GM21447 (cell line): ENCODE data around the gene AOAH.
A peak's percentile ranks its signal among the peaks of the same experiment; 100 is the strongest.

Source experiments
- ATAC-seq: cut with Tn5 transposase; IDR thresholded peaks from one replicate; pipeline ENCODE4 v1.9.1; 2021; ENCODE audit not compliant: unreplicated experiment

The AOAH gene, protein sequence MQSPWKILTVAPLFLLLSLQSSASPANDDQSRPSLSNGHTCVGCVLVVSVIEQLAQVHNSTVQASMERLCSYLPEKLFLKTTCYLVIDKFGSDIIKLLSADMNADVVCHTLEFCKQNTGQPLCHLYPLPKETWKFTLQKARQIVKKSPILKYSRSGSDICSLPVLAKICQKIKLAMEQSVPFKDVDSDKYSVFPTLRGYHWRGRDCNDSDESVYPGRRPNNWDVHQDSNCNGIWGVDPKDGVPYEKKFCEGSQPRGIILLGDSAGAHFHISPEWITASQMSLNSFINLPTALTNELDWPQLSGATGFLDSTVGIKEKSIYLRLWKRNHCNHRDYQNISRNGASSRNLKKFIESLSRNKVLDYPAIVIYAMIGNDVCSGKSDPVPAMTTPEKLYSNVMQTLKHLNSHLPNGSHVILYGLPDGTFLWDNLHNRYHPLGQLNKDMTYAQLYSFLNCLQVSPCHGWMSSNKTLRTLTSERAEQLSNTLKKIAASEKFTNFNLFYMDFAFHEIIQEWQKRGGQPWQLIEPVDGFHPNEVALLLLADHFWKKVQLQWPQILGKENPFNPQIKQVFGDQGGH

DNA sequence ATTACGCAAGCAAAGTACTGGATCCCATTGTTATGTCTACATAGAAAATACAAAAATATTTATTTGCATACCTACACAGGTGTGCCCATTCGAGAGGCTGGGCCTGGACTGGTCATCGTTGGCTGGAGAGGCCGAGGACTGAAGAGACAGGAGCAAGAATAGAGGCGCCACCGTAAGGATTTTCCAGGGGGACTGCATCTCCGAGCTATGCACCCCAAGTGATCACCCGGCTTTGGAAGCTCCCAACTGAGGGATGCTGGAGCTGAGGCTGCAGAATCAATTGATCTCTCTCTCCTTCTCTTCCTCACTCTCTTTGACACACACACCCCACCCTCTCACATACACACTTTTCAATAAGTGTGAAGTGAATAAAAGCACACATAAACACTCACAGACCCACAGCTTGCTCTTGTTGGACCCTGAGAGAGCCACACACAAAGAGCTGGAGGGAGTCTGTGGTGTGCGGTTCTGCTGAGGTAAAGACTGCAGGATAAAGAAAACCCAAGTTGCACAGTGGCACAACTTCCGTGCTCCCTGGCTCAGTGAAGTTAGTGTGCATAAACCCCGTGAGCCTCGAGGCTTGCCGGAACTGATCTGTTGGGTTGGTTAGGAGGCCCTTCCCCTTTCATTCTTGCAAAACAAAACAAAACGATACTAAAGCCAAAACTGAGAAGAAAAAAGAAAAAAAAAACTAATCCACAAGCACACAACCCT is at the start of gene AOAH:
AOAH (minus strand) TSS at position 544 of the 714 bp plus-strand sequence; CDS start at position 198, 346 bp downstream.
- peak; percentile 96 for ATAC-seq

DNA sequence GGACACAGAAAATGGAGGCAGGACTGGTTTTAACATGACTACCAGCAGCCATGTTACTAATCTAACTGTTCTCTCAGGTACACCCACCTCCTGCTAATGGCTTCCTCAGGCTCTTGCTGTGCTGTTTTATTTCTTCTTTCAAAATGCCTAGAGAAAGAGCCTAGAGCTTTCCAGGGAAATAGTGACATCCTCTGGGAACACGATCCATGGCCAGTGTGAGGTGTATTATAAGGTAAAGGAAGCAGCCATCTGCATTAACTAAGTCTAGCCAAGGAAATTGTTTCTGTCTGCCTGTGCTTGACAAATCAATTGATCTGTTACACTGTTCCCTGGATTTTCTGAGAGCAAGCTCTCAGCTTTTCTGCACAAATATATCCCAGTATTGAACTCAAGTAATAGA is 42.2 kb upstream of the AOAH start:
- ATAC-seq, result no peak

DNA sequence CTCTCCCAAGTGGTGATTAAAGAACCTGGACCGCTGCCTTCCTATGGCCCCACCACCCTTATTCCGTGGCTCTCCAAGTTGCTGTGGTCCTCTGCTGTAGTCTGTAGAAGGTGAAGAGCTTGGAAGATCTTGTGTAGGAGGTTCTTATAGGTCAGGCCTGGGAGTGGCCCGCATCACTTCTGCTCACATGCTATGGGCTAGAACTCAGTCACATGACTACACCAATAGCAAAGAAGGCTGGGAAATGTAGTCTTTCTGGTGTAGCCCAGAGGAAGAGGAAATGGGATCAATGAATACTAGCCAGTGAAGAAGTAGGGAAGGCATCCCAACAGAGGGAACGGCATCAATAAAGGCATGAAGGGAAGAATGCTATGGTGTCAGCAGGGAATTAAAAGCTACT is 41.3 kb upstream of the AOAH start:
- no peak for ATAC-seq

DNA sequence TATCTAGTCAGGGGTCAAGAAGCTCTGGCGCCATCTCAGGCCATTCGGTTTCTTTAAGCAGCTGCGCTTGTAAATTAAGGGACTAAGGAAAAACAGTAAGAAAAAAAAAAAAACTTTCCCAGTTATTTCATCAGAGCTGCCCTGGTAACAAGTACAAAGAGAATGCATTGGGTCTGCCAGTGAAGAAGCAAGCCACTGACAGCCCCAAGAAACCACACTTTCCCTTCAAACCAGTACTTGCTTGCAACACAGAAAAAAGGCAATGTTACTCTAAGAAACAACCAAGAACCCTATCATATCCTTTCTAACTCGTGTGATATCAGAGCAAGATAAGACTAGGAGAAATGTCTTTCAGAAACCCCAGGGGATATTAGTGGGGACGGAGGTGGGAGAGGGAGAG is 40.6 kb upstream of the AOAH start:
- no peak for ATAC-seq

DNA sequence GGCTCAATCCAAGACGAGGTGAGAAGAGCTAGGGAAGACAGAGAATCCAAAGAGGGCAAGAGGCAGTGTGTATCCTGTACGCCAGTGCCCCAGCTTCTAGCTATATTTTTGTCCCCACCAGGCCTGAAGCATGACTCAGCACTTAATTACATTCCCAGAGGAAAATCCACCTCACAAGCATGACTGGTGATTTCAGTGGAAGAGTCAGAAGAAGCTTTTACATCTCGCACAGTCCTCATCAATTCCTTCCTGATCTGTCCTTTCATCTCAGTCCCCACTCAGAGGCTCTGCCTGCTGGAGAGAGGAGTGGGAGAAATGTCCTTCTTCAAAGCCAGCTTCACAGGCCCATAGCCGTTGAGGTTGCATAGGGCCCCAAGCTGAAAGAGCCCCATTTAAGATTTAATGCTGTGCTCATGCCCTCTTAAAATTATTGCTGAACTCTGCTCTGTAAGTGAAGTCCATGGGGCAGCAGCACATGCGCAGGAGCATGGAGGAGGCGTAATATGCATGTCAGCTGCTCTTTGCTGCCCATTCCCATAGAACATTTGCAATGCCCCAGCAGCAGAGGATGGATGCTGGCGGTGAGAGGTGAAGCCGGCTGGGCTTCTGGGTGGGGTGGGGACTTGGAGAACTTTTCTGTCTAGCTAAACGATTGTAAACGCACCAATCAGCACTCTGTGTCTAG is 39.0 kb upstream of the AOAH start:
- no peak for ATAC-seq

DNA sequence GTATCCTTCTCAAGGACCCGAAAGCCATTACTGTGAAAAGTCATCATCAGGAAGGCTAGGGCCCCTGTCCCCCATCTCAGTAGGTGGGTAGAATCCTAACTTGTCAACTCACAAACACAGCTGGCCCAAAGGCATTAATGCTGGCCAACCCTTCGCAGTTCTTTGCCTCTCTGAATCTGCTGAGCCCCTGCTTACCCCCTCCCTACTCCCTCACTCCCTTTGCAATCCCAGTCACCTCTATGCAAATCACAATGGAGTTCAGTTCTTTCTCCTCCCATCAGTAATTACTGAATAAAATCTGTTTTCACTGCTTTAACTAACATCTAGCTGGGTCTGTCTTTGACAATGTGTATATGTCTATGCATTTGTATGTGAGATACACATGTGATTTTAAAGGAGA is 38.1 kb upstream of the AOAH start:
- ATAC-seq, result no peak

DNA sequence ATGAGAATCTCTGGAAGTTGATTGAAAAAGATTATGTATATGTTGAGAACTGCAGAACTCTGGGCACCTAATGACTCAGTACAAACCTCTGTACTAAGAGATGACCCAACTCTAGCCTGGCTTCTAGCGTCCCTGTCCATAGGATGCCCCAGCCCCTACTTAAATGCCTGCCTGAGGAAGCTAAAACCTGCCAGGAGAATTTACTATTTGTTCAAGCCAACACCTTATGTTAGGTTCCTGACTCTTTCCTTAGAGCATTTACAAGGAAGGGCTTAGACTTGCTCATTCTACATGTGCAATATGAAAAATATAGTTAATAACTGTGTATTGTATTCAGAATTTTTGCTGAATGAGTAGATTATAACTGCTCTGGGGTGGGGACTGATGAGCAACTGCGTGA is 37.5 kb upstream of the AOAH start:
- no peak for ATAC-seq

DNA sequence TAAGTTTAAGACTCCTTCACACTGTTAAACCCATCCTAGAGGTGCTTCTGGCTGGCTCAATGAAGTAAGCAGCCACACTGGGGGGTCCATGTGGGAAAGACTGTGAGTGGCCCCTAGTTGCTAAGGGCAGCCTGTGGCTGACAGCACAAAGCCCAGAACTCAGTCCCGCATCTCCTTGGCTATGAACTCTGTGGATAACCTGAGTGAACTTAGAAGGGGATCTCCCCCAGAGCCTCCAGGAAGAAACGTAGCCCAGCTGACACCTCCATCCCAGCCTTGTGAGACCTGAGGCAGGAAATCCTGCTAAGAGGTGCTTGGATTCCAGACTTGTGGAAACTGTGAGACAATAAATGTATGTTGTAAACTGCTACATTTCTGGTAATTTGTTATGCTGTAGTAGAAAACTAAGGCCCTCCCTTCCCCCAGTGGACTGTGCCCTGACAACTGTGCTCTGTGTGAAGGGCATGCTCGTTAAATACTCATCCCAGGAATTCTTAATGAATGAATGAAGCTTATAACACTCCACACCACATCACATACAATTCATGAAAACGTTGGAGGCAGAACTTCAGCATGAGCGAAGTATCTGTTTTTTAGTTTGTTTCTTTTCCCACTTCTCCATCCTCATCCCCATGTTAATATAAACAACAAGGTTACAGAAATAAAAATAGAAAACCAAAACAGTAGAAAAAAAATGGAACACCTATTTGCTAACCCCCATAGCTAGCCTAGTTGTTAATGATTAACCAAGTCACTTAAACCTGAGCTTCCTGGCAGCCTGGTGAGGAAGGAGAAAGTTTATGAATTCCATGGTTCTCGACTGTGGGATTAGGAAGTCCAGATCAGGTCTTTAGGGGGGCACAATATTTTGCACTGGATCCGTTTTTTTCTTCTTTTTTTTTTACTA is 36.8 kb upstream of the AOAH start:
- ATAC-seq, result no peak

DNA sequence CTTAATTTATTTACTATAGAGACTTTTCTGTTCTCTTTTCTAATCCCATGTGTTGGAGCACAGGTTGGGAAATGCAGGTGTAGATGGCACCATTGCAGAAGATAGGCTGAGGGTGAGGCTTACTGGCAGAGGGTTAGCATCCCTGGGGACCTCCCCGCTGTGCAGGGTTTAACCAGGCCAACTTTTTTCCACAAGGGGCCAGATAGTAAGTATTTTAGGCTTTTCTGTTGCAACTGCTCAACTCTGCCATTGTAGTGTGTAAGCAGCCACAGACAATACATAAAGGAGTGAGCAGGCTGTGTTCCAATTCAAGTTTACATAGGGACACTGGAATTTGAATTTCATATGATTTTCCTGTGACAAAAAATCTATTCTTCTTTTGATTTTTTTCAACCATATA is 34.6 kb upstream of the AOAH start:
- no peak for ATAC-seq

DNA sequence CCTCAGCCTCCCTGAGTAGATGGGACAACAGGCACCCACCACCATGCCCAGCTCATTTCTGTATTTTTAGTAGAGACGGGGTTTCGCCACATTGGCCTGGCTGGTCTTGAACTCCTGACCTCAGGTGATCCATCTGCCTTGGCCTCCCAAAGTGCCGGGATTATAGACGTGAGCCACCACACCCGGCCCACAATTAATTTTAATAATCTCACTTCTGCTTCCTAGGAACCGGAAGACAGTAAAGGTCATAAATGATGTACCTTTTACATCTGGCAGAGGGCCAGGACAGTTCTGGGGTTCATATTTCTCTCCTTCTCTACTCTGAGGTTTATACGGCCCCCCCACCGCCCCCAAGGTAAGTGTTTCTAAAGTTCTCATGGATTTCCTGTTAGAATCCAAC is 31.2 kb upstream of the AOAH start:
- ATAC-seq, result no peak

DNA sequence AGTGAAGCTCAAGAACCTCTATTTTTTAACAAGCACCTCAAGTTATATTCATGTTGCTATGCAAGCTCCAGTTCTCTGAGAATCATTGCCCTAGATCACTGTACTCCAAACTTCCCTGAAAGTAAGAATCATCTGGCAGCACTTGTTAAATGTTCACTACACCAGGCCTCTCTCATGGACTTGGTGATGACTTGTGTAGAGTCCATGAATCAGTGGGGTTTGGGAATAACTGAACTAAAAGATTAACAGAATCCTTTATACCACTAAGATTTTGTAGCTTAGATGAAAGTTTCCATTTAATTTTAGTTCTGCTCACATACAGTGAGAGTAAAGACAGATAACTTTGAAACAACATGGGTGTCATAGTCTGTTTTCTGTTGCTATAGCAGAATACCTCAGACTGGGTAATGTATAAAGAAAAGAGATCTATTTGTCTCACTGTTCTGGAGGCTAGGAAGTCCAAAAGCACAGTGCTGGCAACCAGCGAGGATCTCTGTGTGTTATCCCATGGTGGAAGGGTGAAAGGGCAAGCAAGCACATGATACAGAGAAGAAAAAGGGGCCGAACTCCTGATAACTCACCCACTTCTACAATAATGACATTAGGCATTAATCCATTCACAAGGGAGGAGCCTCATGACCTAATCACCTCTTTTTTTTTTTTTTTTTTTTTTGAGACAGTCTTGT is 27.9 kb upstream of the AOAH start:
- no peak for ATAC-seq

DNA sequence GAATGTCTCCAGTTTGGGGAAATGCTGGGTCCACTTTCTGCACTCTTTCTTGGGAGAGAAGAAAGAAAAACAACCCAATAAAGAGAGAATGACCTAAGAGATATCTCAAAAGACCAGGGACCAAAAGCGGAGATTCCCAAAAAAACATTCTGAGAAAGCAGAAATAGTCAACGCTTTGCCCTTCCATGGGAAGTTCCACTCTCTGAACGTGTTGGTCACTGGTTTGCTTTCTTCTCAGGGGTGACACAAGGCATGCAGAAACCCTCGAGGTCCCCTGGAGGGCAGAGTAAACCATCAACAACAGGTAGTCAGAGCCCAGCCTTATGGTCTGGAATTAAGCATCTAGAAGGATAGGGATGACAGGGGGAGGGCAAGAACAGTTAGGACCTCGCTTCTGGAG is 26.2 kb upstream of the AOAH start:
- ATAC-seq, result no peak

DNA sequence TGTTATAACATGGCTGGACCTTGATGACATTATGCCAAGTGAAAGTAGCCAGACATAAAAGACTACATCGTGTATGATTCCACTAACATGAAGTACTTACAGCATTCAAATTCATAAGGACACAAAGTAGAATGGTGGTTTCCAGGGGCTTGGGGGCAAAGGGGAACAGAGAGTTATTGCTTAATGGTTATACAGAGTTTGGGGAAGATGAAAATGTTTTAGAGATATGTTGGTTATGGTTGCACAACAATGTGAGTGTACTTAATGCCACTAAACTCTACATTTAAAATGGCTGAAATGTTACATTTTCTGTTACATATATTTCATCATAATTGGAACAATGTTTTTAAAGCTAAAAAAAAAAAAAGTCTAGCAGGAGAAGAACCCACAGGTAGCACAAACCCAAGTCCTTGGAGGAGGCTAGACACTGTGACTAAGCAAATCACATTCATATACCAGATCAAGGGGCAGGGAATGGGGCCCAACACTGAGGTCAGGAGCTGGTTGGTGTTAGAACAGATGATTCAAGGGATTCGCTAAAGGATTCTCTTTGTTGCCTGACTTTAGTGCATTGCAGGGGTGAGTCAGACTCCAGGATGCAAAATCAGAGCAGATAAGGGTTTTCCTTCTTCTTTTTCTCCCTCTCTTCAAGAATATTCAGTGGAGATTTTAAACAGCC is 25.1 kb upstream of the AOAH start:
- no peak for ATAC-seq

DNA sequence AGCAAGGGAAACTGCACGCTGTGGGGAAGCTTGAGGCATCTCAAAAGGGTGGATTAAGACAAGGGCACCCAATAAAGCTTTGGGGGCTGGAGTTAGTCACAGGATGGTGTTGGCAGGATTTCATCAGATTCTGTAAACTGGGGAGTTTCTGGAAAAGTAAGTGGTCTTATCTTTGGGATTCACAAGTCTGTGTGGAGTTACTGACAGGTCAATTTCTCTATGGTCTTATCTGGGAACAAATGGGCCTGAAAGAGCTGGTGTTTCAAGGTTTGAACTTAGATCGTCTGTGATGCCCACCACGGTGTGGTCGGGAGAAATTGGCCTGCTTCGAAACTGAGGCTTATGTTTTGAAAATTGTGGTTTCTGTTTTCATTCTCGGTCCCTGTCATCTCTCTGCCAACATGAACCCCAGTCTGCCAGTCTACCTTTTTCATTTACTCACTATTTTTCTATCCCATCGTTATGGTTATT is 23.8 kb upstream of the AOAH start:
- peak; percentile 64 for ATAC-seq

DNA sequence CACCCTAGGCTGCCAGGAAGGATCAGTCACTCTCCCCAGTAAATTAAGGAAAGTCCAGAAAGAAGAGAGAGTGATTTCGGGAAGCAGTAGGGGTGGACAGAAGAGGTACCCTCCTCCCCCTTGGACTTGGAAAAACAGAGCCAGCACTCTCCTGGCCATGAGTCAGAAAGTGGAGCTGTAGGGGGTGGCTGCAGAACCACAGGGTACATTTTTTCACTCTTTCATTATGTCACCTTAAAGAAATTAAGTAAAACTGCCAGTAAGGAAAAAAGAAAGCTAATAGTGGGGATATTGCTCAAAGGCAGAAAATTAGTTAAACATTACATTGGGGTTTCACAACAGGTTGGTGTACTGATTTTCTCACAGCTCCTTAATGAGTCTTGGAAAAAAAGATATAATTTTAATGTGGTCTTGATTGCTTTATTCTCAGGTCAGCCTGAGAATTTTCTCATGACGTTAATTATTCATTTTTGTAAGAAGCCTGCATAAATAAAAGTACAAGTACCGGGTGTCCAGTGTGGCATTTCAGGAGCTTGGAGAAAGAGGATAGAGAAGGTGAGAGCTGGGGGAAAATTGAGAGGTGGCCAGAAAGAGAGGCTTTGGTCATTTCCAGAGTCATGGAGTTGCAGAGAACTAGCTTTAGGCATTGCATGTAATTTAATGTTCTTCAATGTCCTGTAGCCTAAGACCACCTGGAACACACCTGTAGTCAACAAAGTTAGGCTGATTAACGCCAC is 23.2 kb upstream of the AOAH start:
- ATAC-seq, result no peak

DNA sequence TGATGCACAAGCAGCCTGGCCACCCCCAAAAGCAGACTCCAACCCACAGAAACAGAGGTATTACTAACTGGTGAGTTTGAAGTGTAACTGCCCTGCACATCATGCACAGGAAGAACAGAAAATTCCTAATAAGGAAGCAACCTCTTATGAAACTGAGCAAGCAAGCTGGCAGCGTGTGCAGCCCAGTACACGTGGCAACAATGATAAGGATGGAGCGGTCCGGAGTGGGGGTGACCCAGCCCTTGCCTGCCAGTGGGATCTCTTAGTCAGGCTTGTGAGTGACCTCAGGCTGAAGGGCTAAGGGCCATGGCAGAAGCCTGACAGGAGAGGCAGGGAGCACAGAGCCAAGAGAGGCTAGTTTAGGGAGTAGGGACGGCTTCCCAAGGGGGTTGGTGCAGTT is 22.1 kb upstream of the AOAH start:
- no peak for ATAC-seq

DNA sequence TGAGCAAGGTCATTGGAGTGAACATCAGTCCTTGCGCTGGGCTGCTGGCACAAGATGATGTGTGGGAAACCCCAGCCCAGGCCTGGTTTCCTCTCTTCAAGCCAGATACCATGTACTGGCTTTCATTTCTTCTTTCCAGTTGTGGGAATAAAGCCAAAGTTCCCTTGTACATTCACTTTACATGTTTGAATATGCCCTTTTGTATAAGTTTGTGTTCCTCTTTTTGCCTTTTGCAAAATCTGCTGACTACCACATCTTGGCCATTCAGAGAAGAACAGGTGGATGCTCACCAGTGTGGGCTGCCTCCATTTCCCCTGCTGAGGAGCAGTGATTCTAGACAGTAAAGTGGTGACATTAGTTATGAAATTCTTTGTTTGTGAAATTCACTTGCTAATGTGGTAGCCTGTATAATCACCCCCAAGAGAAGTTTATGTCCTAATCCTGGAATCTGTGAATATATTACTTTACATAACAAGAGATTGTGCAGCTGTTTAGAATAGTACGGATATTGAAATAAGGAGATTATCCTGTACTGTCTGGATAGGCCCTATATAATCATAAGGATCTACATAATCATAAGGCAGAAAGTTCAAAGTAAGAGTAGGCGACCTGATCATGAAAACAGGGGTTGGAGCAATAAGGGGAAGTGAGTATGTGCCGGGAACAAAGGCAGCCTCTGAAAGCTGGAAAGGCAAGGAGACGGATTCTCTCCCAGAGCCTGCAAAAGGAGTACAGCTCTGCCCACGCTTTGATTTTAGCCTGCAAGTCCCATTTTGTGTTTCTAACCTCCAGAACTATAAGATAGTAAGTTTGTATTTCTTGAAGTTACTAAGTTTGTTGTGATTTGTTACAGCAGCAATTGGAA is 18.8 kb upstream of the AOAH start:
- peak; percentile 63 for ATAC-seq

DNA sequence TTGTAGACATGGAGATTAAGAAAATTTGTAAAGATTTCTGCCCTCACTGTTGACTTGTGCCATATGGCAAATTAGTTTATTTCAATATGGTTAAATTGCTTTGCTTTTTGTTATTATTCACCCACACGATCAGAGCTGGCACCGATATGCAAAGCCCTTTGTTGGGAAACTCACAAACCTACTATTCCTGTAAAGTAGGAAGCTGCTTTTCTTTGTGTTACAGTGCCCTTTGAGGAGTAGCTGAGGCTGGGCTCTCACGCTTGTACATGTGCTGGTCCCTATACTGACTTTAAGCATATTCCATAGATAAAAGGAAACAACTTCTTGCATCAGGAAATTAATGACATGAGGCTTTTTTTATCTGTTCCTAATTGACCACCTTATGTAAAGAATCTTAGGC is 17.6 kb upstream of the AOAH start:
- no peak for ATAC-seq
